Loucy (cell line): ENCODE results near the gene ERAL1.
"Not testable (repeated sequence)": the region's sequence is repeated elsewhere in the genome, so short reads cannot be mapped to it uniquely, and the experiment has no call there.

ENCODE experiments used
- H2AFZ ChIP-seq: fragments of 200-600 bp; sonication (generic); 2 replicates; pipeline ENCODE4 v1.6.0; 2016; ENCODE audit warnings: antibody characterized with exemption, mild to moderate bottlenecking, low read length, moderate library complexity
- H3F3A ChIP-seq: fragments of 200-600 bp; 2 replicates; pipeline ENCODE4 v1.6.0; 2016; ENCODE audit warnings: antibody characterized with exemption, low read depth, mild to moderate bottlenecking
- H3K27me3 ChIP-seq: fragments of 200-600 bp; sonication (generic); 2 replicates; pipeline ENCODE4 v1.6.1; 2014; ENCODE audit warnings: low read length, mild to moderate bottlenecking; ENCODE audit not compliant: insufficient read depth, poor library complexity, severe bottlenecking
- H3K36me3 ChIP-seq: fragments of 200-600 bp; sonication (generic); 2 replicates; pipeline ENCODE4 v1.6.1; 2016; ENCODE audit warnings: low read length; ENCODE audit not compliant: insufficient read depth
- H3K4me1 ChIP-seq: fragments of 200-600 bp; sonication (generic); 2 replicates; pipeline ENCODE4 v1.5.1; 2014; ENCODE audit warnings: low read length, mild to moderate bottlenecking; ENCODE audit not compliant: insufficient read depth, poor library complexity, severe bottlenecking
- H3K4me2 ChIP-seq: fragments of 200-600 bp; sonication (generic); 2 replicates; pipeline ENCODE4 v1.6.0; 2014; ENCODE audit warnings: antibody characterized with exemption, low read length, low read depth, mild to moderate bottlenecking; ENCODE audit not compliant: poor library complexity, severe bottlenecking
- H3K4me3 ChIP-seq: fragments of 200-600 bp; sonication (generic); 2 replicates; pipeline ENCODE4 v1.5.1; 2014; ENCODE audit warnings: low read length, mild to moderate bottlenecking, mixed read lengths; ENCODE audit not compliant: poor library complexity, severe bottlenecking
- H3K79me2 ChIP-seq: fragments of 200-600 bp; sonication (generic); 2 replicates; pipeline ENCODE4 v1.6.1; 2014; ENCODE audit warnings: low read length; ENCODE audit not compliant: insufficient read depth
- H3K9ac ChIP-seq: fragments of 200-600 bp; sonication (generic); 2 replicates; pipeline ENCODE4 v1.6.0; 2014; ENCODE audit warnings: mild to moderate bottlenecking, low read depth, low read length, moderate library complexity; ENCODE audit not compliant: poor library complexity, severe bottlenecking
- H3K9me2 ChIP-seq: fragments of 200-600 bp; sonication (generic); replicated peaks from 2 replicates; pipeline ENCODE4 v1.6.1; 2016; ENCODE audit warnings: low read depth, low read length, mixed read lengths
- H3K9me3 ChIP-seq: fragments of 200-600 bp; sonication (generic); 2 replicates; pipeline ENCODE4 v1.6.1; 2014; ENCODE audit warnings: mild to moderate bottlenecking, antibody characterized with exemption, low read length, low read depth; ENCODE audit not compliant: insufficient read depth
- H4K20me1 ChIP-seq: fragments of 200-600 bp; sonication (generic); 2 replicates; pipeline ENCODE4 v1.6.0; 2014; ENCODE audit warnings: antibody characterized with exemption, low read length, mild to moderate bottlenecking; ENCODE audit not compliant: insufficient read depth, poor library complexity, severe bottlenecking
- CTCF ChIP-seq: fragments of 200-600 bp; sonication (generic); conservative IDR thresholded peaks from 2 replicates; pipeline ENCODE4 v1.5.1; 2014; ENCODE audit warnings: mild to moderate bottlenecking, antibody characterized with exemption, low read length
- EZH2phosphoT487 ChIP-seq: fragments of 200-600 bp; IDR thresholded peaks from 2 replicates; pipeline ENCODE4 v1.6.1; 2018; ENCODE audit warnings: antibody characterized with exemption, mild to moderate bottlenecking, moderate library complexity, borderline replicate concordance

The ERAL1 gene

DNA sequence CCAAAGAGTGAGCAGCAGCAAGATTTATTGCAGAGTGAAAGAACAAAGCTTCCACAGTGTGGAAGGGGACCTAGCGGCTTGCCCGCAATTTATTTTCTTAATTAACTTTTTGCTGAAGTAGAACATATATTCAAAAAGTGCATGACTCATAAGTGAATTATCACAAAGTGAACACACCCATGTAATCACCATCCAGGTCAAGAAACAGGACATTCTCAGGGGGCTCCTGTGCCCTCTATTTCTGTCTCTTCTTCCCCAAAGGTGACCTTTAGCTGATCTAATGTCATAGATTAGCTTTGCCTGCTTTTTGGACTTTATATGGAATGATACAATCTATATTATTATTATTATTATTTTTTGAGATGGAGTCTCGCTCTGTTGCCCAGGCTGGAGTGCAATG lies 19.9 kb downstream of the ERAL1 start:
- TF ChIP-seq CTCF, result no peak
- no peak for TF ChIP-seq EZH2phosphoT487
- Histone ChIP-seq H2AFZ (no peak overlapping the region), H3K4me1 (peaks cover 3% of the 10 kb centered on the region)

DNA sequence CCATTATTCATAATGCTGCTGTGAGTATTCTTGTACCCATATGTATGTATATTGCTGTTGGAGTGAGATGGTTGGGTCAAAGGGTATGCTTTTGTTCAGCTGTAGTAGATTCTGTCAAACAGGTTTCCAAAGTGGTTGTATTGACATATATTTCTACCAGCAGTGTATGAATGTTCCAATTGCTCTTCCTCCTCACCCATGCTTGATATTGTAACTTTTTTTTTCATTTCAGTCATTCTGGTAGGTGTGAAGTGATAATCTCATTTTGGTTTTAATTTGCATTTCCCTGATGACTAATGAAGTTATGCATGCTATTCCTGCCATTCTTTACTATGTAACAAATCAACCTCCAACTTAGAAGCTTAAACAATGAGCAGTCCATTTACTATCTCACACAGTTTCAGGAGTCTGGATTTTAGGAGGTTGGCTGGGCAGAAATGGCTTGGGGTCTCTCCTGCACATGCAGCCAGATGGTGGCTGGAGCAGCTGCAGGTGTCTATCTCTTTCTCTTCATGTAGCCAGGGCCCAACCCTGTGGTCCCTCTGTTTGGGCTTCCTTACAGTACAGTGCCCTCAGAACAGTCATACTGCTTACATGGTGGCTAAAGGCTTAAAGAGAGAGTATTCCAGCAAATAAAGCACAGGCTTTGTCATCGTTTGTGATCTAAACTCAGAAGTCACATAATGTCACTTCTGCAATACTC lies 21.2 kb downstream of the ERAL1 start:
- H3K9me3 ChIP-seq, result no peaks in the 10 kb centered on the region
- no peaks in the 10 kb centered on the region for H3K27me3 ChIP-seq
- no peaks in the 10 kb centered on the region for H3K79me2 ChIP-seq
- no peaks in the 10 kb centered on the region for H3F3A ChIP-seq
- TF ChIP-seq CTCF, result no peak
- H3K4me1 ChIP-seq, result peaks cover under 1% of the 10 kb centered on the region
- H3K4me2 ChIP-seq, result no peak overlapping the region
- H4K20me1 ChIP-seq, result no peaks in the 10 kb centered on the region
- H2AFZ ChIP-seq, result no peak overlapping the region
- no peak overlapping the region for H3K9ac ChIP-seq
- H3K9me2 ChIP-seq, result no peaks in the 10 kb centered on the region
- peaks cover 10% of the 10 kb centered on the region; the same call in 1 of the 2 replicates for H3K36me3 ChIP-seq
- H3K4me3 ChIP-seq, result no peak overlapping the region

More for the DNA sequence above, 19.9 kb downstream of the ERAL1 start:
- Histone ChIP-seq H4K20me1 (no peaks in the 10 kb centered on the region), H3K27me3 (no peaks in the 10 kb centered on the region), H3K4me3 (no peak overlapping the region), H3K4me2 (no peak overlapping the region), H3K9me2 (no peaks in the 10 kb centered on the region), H3K9me3 (no peaks in the 10 kb centered on the region), H3F3A (no peaks in the 10 kb centered on the region), H3K9ac (no peak overlapping the region), H3K36me3 (no peaks in the 10 kb centered on the region; the same call in 1 of the 2 replicates), H3K79me2 (no peaks in the 10 kb centered on the region)

GRCh38 chr17:28877150-28877711 lies 22.4 kb downstream of the ERAL1 start:
- H3K4me3 ChIP-seq, H3K79me2 ChIP-seq, H4K20me1 ChIP-seq, H3K4me2 ChIP-seq, H3K4me1 ChIP-seq, H3K9me2 ChIP-seq, H3K27me3 ChIP-seq, H3K9me3 ChIP-seq, H2AFZ ChIP-seq, H3K9ac ChIP-seq, H3F3A ChIP-seq: not testable (repeated sequence)
- H3K36me3 ChIP-seq, result peaks cover 22% of the 10 kb centered on the region; the same call in 1 of the 2 replicates
